Measurements from ENCODE around the gene EFL1.

GRCh38 chr15:82292271-82292670 lies 29.7 kb upstream of the EFL1 start:
- TF ChIP-seq GABPA (IDR thresholded peaks at IDR 0.05 in 1 of 2, conservative IDR thresholded peaks at IDR 0.05 in 1 of 2), result no peak
- TF ChIP-seq, protein P1, sequence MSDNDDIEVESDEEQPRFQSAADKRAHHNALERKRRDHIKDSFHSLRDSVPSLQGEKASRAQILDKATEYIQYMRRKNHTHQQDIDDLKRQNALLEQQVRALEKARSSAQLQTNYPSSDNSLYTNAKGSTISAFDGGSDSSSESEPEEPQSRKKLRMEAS (IDR thresholded peaks at IDR 0.05), result no peak
- TF ChIP-seq, protein P2, sequence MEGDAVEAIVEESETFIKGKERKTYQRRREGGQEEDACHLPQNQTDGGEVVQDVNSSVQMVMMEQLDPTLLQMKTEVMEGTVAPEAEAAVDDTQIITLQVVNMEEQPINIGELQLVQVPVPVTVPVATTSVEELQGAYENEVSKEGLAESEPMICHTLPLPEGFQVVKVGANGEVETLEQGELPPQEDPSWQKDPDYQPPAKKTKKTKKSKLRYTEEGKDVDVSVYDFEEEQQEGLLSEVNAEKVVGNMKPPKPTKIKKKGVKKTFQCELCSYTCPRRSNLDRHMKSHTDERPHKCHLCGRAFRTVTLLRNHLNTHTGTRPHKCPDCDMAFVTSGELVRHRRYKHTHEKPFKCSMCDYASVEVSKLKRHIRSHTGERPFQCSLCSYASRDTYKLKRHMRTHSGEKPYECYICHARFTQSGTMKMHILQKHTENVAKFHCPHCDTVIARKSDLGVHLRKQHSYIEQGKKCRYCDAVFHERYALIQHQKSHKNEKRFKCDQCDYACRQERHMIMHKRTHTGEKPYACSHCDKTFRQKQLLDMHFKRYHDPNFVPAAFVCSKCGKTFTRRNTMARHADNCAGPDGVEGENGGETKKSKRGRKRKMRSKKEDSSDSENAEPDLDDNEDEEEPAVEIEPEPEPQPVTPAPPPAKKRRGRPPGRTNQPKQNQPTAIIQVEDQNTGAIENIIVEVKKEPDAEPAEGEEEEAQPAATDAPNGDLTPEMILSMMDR (IDR thresholded peaks at IDR 0.05; ENCODE audit: low read depth, low read length, missing input control), result no peak
- no peak for TF ChIP-seq RAD21 (IDR thresholded peaks at IDR 0.05)
- TF ChIP-seq REST (IDR thresholded peaks at IDR 0.05), result no peak
- TF ChIP-seq, protein P3, sequence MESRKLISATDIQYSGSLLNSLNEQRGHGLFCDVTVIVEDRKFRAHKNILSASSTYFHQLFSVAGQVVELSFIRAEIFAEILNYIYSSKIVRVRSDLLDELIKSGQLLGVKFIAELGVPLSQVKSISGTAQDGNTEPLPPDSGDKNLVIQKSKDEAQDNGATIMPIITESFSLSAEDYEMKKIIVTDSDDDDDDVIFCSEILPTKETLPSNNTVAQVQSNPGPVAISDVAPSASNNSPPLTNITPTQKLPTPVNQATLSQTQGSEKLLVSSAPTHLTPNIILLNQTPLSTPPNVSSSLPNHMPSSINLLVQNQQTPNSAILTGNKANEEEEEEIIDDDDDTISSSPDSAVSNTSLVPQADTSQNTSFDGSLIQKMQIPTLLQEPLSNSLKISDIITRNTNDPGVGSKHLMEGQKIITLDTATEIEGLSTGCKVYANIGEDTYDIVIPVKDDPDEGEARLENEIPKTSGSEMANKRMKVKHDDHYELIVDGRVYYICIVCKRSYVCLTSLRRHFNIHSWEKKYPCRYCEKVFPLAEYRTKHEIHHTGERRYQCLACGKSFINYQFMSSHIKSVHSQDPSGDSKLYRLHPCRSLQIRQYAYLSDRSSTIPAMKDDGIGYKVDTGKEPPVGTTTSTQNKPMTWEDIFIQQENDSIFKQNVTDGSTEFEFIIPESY (IDR thresholded peaks at IDR 0.05), result no peak
- no peak for TF ChIP-seq YY1 (IDR thresholded peaks at IDR 0.05)
- no peak for TF ChIP-seq SP1 (IDR thresholded peaks at IDR 0.05)
- no peak for TF ChIP-seq HNF4G (IDR thresholded peaks at IDR 0.05)
- TF ChIP-seq EGR1 (IDR thresholded peaks at IDR 0.05; ENCODE audit: low read depth in 2 of 2), result no peak
- TF ChIP-seq NR2F2 (IDR thresholded peaks at IDR 0.05), result no peak
- TF ChIP-seq, protein P4, sequence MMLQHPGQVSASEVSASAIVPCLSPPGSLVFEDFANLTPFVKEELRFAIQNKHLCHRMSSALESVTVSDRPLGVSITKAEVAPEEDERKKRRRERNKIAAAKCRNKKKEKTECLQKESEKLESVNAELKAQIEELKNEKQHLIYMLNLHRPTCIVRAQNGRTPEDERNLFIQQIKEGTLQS (IDR thresholded peaks at IDR 0.05), result no peak
- no peak for TF ChIP-seq FOXA1 (IDR thresholded peaks at IDR 0.05)

Measured in liver (tissue), 3 donors.